WTC11 (cell line): Measurements from ENCODE around the gene MTMR2. TPM values are rescaled to one million over a fixed set of nuclear protein-coding genes. Genes with fewer than 3 reads are reported as not detected.

Experiments
- ATAC-seq: fragments of 200-7000 bp; cut with Tn5 transposase; 2 replicates; pipeline ENCODE4 v1.10.0; 2021; ENCODE audit warnings: mild to moderate bottlenecking, moderate library complexity
- CTCF ChIA-PET: fragments of 300-600 bp; sonication (Branson Sonifier 250); formaldehyde crosslinking; loops from one replicate; lab custom pipeline; 2021; ENCODE audit warnings: antibody characterized with exemption; lab: Charles Lee
- POLR2A ChIA-PET: fragments of 350-600 bp; sonication (Branson Sonifier 250); formaldehyde crosslinking; loops from one replicate; lab custom pipeline; 2021; ENCODE audit warnings: antibody characterized with exemption; lab: Charles Lee
- DNase-seq: peaks from one replicate; pipeline ENCODE4 v3.0.0; 2021; ENCODE audit warnings: low spot score
- H3K27ac Mint-ChIP-seq: 2 replicates; pipeline ENCODE4 v1.8.0; 2021; ENCODE audit warnings: mixed read lengths
- H3K27me3 Mint-ChIP-seq: 2 replicates; pipeline ENCODE4 v1.8.0; 2021; ENCODE audit warnings: low read depth, mild to moderate bottlenecking, moderate library complexity, mixed read lengths
- H3K36me3 Mint-ChIP-seq: 2 replicates; pipeline ENCODE4 v1.8.0; 2021; ENCODE audit warnings: mixed read lengths
- H3K4me1 Mint-ChIP-seq: 2 replicates; pipeline ENCODE4 v1.8.0; 2022; ENCODE audit warnings: mixed read lengths
- H3K4me3 Mint-ChIP-seq: 2 replicates; pipeline ENCODE4 v1.8.0; 2021; ENCODE audit warnings: mild to moderate bottlenecking, moderate library complexity, mixed read lengths
- H3K9me3 Mint-ChIP-seq: 2 replicates; pipeline ENCODE4 v1.8.0; 2021; ENCODE audit warnings: mixed read lengths
- CREB1 ChIP-seq: sonication (generic); formaldehyde crosslinking; IDR thresholded peaks from 2 replicates; pipeline ENCODE4 v1.8.0; 2023; ENCODE audit warnings: mild to moderate bottlenecking, missing genetic modification reagents
- FOXP1 ChIP-seq: sonication (generic); formaldehyde crosslinking; IDR thresholded peaks from 2 replicates; pipeline ENCODE4 v1.8.0; 2022; ENCODE audit warnings: missing genetic modification reagents, mild to moderate bottlenecking, moderate library complexity, borderline replicate concordance
- GABPB1 ChIP-seq: sonication (generic); formaldehyde crosslinking; IDR thresholded peaks from 2 replicates; pipeline ENCODE4 v1.8.1; 2023; ENCODE audit warnings: mild to moderate bottlenecking, missing genetic modification reagents
- IRF2 ChIP-seq: sonication (generic); formaldehyde crosslinking; IDR thresholded peaks from 2 replicates; pipeline ENCODE4 v1.8.0; 2022; ENCODE audit warnings: low read depth, missing genetic modification reagents, borderline replicate concordance
- NFATC4 ChIP-seq: fragments of 250-450 bp; sonication (Bioruptor Pico); IDR thresholded peaks from 2 replicates; pipeline ENCODE4 v1.9.0; 2021; ENCODE audit warnings: mild to moderate bottlenecking
- NR2C2 ChIP-seq: sonication (generic); formaldehyde crosslinking; IDR thresholded peaks from 2 replicates; pipeline ENCODE4 v1.8.0; 2022; ENCODE audit warnings: mild to moderate bottlenecking, missing genetic modification reagents
- OVOL2 ChIP-seq: fragments of 250-450 bp; sonication (Bioruptor Pico); IDR thresholded peaks from 2 replicates; pipeline ENCODE4 v1.9.0; 2021; ENCODE audit warnings: mild to moderate bottlenecking, borderline replicate concordance
- PREB ChIP-seq: sonication (generic); formaldehyde crosslinking; IDR thresholded peaks from 2 replicates; pipeline ENCODE4 v1.8.1; 2022; ENCODE audit warnings: mild to moderate bottlenecking, missing genetic modification reagents, moderate library complexity, borderline replicate concordance
- SOX15 ChIP-seq: fragments of 250-450 bp; sonication (Bioruptor Pico); IDR thresholded peaks from 2 replicates; pipeline ENCODE4 v1.9.0; 2021; ENCODE audit warnings: mild to moderate bottlenecking
- SP1 ChIP-seq: sonication (generic); formaldehyde crosslinking; conservative IDR thresholded peaks from 2 replicates; pipeline ENCODE4 v1.8.1; 2022; ENCODE audit warnings: missing genetic modification reagents
- TEAD1 ChIP-seq: sonication (generic); formaldehyde crosslinking; IDR thresholded peaks from 2 replicates; pipeline ENCODE4 v1.8.0; 2022; ENCODE audit warnings: mild to moderate bottlenecking, missing genetic modification reagents
- total RNA-seq: library from RNA; stranded (reverse); gene quantifications from 3 replicates; pipeline ENCODE4 v1.2.3, GENCODE V29; 2021
- TF ChIP-seq, protein P1 (sequence below): fragments of 250-450 bp; sonication (Bioruptor Pico); IDR thresholded peaks from 2 replicates; pipeline ENCODE4 v1.9.0; 2021; ENCODE audit warnings: mild to moderate bottlenecking, borderline replicate concordance
- TF ChIP-seq, protein P2 (sequence below): sonication (generic); formaldehyde crosslinking; IDR thresholded peaks from 2 replicates; pipeline ENCODE4 v1.8.1; 2023; ENCODE audit warnings: mild to moderate bottlenecking, missing genetic modification reagents
- TF ChIP-seq, protein P3 (sequence below): sonication (generic); formaldehyde crosslinking; IDR thresholded peaks from 2 replicates; pipeline ENCODE4 v1.8.1; 2022; ENCODE audit warnings: low read depth, mild to moderate bottlenecking, moderate library complexity, missing genetic modification reagents, borderline replicate concordance
- TF ChIP-seq, protein P4 (sequence below): sonication (generic); formaldehyde crosslinking; IDR thresholded peaks from 2 replicates; pipeline ENCODE4 v1.8.0; 2022; ENCODE audit warnings: missing genetic modification reagents
- TF ChIP-seq, protein P5 (sequence below): sonication (generic); formaldehyde crosslinking; IDR thresholded peaks from 2 replicates; pipeline ENCODE4 v1.8.1; 2022; ENCODE audit warnings: mild to moderate bottlenecking, moderate library complexity, missing genetic modification reagents
- TF ChIP-seq, protein P6 (sequence below): sonication (generic); formaldehyde crosslinking; IDR thresholded peaks from 2 replicates; pipeline ENCODE4 v1.8.0; 2022; ENCODE audit warnings: mild to moderate bottlenecking, missing genetic modification reagents
- TF ChIP-seq, protein P7 (sequence below): fragments of 250-450 bp; sonication (Bioruptor Pico); IDR thresholded peaks from 2 replicates; pipeline ENCODE4 v1.9.0; 2021; ENCODE audit warnings: mild to moderate bottlenecking

MTMR2 gene
- total RNA-seq, 1 experiment from 2014 or later = 45.6 TPM

DNA sequence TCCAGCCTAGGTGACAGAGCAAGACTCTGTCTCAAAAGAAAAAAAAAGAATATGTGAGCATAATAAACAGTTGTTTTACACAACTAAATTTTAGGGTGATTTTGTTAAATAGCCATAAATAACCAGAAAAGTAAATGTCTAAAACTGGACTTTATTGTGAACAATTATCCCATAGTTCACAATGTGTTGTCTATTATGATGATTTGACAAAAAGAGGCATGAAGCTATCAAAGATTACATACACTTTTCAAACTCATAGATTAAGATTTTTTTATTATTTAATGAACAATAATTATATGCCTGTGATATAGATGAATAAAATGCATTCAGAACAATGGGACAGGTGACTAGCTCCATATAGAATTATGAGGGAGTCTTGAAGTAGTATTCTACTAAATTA, 27.0 kb upstream of the MTMR2 start (continued):
- TF ChIP-seq SP1 (CRISPR knock-in tag) (no peak), FOXP1 (no peak)
- TF ChIP-seq, protein P1, sequence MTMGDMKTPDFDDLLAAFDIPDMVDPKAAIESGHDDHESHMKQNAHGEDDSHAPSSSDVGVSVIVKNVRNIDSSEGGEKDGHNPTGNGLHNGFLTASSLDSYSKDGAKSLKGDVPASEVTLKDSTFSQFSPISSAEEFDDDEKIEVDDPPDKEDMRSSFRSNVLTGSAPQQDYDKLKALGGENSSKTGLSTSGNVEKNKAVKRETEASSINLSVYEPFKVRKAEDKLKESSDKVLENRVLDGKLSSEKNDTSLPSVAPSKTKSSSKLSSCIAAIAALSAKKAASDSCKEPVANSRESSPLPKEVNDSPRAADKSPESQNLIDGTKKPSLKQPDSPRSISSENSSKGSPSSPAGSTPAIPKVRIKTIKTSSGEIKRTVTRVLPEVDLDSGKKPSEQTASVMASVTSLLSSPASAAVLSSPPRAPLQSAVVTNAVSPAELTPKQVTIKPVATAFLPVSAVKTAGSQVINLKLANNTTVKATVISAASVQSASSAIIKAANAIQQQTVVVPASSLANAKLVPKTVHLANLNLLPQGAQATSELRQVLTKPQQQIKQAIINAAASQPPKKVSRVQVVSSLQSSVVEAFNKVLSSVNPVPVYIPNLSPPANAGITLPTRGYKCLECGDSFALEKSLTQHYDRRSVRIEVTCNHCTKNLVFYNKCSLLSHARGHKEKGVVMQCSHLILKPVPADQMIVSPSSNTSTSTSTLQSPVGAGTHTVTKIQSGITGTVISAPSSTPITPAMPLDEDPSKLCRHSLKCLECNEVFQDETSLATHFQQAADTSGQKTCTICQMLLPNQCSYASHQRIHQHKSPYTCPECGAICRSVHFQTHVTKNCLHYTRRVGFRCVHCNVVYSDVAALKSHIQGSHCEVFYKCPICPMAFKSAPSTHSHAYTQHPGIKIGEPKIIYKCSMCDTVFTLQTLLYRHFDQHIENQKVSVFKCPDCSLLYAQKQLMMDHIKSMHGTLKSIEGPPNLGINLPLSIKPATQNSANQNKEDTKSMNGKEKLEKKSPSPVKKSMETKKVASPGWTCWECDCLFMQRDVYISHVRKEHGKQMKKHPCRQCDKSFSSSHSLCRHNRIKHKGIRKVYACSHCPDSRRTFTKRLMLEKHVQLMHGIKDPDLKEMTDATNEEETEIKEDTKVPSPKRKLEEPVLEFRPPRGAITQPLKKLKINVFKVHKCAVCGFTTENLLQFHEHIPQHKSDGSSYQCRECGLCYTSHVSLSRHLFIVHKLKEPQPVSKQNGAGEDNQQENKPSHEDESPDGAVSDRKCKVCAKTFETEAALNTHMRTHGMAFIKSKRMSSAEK = no peak

DNA sequence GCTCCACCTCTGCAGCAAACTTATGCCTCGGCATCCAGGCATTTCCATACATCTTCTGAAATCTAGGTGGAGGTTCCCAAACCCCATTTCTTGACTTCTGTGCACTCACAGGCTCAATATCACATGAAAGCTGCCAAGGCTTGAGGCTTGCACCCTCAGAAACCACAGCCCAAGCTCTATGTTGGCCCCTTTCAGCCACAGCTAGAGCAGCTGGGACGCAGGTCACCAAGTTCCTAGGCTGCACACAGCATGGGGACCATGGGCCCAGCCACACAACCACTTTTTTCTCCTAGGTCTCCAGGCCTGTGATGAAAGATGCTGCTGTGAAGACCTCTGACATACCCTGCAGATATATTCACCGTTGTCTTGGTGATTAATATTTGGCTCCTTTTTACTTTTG, 24.7 kb upstream of the MTMR2 start:
- no peak for ATAC-seq
- TF ChIP-seq IRF2 (CRISPR knock-in tag) (no peak), TEAD1 (CRISPR knock-in tag) (no peak), NR2C2 (CRISPR knock-in tag) (no peak)
- TF ChIP-seq, protein P2, sequence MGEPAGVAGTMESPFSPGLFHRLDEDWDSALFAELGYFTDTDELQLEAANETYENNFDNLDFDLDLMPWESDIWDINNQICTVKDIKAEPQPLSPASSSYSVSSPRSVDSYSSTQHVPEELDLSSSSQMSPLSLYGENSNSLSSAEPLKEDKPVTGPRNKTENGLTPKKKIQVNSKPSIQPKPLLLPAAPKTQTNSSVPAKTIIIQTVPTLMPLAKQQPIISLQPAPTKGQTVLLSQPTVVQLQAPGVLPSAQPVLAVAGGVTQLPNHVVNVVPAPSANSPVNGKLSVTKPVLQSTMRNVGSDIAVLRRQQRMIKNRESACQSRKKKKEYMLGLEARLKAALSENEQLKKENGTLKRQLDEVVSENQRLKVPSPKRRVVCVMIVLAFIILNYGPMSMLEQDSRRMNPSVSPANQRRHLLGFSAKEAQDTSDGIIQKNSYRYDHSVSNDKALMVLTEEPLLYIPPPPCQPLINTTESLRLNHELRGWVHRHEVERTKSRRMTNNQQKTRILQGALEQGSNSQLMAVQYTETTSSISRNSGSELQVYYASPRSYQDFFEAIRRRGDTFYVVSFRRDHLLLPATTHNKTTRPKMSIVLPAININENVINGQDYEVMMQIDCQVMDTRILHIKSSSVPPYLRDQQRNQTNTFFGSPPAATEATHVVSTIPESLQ = no peak
- TF ChIP-seq, protein P3, sequence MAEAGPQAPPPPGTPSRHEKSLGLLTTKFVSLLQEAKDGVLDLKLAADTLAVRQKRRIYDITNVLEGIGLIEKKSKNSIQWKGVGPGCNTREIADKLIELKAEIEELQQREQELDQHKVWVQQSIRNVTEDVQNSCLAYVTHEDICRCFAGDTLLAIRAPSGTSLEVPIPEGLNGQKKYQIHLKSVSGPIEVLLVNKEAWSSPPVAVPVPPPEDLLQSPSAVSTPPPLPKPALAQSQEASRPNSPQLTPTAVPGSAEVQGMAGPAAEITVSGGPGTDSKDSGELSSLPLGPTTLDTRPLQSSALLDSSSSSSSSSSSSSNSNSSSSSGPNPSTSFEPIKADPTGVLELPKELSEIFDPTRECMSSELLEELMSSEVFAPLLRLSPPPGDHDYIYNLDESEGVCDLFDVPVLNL (CRISPR knock-in tag) = no peak
- TF ChIP-seq, protein P4, sequence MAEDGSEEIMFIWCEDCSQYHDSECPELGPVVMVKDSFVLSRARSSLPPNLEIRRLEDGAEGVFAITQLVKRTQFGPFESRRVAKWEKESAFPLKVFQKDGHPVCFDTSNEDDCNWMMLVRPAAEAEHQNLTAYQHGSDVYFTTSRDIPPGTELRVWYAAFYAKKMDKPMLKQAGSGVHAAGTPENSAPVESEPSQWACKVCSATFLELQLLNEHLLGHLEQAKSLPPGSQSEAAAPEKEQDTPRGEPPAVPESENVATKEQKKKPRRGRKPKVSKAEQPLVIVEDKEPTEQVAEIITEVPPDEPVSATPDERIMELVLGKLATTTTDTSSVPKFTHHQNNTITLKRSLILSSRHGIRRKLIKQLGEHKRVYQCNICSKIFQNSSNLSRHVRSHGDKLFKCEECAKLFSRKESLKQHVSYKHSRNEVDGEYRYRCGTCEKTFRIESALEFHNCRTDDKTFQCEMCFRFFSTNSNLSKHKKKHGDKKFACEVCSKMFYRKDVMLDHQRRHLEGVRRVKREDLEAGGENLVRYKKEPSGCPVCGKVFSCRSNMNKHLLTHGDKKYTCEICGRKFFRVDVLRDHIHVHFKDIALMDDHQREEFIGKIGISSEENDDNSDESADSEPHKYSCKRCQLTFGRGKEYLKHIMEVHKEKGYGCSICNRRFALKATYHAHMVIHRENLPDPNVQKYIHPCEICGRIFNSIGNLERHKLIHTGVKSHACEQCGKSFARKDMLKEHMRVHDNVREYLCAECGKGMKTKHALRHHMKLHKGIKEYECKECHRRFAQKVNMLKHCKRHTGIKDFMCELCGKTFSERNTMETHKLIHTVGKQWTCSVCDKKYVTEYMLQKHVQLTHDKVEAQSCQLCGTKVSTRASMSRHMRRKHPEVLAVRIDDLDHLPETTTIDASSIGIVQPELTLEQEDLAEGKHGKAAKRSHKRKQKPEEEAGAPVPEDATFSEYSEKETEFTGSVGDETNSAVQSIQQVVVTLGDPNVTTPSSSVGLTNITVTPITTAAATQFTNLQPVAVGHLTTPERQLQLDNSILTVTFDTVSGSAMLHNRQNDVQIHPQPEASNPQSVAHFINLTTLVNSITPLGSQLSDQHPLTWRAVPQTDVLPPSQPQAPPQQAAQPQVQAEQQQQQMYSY (CRISPR knock-in tag) = no peak
- TF ChIP-seq, protein P5, sequence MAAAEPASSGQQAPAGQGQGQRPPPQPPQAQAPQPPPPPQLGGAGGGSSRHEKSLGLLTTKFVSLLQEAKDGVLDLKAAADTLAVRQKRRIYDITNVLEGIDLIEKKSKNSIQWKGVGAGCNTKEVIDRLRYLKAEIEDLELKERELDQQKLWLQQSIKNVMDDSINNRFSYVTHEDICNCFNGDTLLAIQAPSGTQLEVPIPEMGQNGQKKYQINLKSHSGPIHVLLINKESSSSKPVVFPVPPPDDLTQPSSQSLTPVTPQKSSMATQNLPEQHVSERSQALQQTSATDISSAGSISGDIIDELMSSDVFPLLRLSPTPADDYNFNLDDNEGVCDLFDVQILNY (CRISPR knock-in tag) = no peak
- H3K9me3 Mint-ChIP-seq = peaks cover 66% of the 10 kb centered on the region
- peaks cover 5% of the 10 kb centered on the region for H3K27me3 Mint-ChIP-seq
- H3K27ac Mint-ChIP-seq = no peak overlapping the region
- no peaks in the 10 kb centered on the region for H3K4me1 Mint-ChIP-seq
- H3K4me3 Mint-ChIP-seq = no peak overlapping the region
- DNase-seq = no peak
- H3K36me3 Mint-ChIP-seq = peaks cover 44% of the 10 kb centered on the region
- ChIA-PET CTCF (no interaction called here), POLR2A (no interaction called here)

DNA sequence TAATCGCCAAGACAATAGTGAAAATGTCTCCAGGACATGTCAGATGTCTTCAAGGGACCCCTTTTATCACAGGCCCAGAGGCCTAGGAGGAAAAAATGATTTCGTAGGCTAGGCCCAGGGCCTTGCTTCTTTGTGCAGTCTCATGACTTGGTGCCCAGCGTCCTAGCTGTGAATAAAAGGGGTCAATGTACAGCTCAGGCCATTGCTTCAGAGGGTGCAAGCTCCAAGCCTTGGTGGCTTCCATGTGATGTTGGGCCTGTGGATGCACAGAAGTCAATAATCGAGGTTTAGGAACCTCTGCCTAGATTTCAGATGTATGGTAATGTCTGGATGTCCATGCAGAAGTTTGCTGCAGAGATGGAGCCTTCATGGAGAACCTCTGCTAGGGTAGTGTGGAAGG, 20.7 kb upstream of the MTMR2 start:
- CTCF ChIA-PET = no interaction called here
- POLR2A ChIA-PET = no interaction called here
- Mint-ChIP-seq H3K4me3 (no peak overlapping the region), H3K9me3 (peaks cover 69% of the 10 kb centered on the region), H3K4me1 (no peaks in the 10 kb centered on the region), H3K27me3 (peaks cover 5% of the 10 kb centered on the region), H3K27ac (no peak overlapping the region), H3K36me3 (peaks cover 48% of the 10 kb centered on the region)
- ATAC-seq (no peak), DNase-seq (no peak)
- TF ChIP-seq CREB1 (no peak), SP1 (CRISPR knock-in tag) (no peak), NFATC4 (no peak), OVOL2 (CRISPR knock-in tag) (no peak), GABPB1 (CRISPR knock-in tag) (no peak), PREB (CRISPR knock-in tag) (no peak), SOX15 (CRISPR knock-in tag) (no peak)
- TF ChIP-seq, protein P6, sequence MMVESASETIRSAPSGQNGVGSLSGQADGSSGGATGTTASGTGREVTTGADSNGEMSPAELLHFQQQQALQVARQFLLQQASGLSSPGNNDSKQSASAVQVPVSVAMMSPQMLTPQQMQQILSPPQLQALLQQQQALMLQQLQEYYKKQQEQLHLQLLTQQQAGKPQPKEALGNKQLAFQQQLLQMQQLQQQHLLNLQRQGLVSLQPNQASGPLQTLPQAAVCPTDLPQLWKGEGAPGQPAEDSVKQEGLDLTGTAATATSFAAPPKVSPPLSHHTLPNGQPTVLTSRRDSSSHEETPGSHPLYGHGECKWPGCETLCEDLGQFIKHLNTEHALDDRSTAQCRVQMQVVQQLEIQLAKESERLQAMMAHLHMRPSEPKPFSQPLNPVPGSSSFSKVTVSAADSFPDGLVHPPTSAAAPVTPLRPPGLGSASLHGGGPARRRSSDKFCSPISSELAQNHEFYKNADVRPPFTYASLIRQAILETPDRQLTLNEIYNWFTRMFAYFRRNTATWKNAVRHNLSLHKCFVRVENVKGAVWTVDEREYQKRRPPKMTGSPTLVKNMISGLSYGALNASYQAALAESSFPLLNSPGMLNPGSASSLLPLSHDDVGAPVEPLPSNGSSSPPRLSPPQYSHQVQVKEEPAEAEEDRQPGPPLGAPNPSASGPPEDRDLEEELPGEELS = no peak
- TF ChIP-seq, protein P7, sequence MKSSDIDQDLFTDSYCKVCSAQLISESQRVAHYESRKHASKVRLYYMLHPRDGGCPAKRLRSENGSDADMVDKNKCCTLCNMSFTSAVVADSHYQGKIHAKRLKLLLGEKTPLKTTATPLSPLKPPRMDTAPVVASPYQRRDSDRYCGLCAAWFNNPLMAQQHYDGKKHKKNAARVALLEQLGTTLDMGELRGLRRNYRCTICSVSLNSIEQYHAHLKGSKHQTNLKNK (CRISPR knock-in tag) = no peak
